ENCODE measurements around the gene ALOX5AP.

- TF ChIP-seq, protein P1, sequence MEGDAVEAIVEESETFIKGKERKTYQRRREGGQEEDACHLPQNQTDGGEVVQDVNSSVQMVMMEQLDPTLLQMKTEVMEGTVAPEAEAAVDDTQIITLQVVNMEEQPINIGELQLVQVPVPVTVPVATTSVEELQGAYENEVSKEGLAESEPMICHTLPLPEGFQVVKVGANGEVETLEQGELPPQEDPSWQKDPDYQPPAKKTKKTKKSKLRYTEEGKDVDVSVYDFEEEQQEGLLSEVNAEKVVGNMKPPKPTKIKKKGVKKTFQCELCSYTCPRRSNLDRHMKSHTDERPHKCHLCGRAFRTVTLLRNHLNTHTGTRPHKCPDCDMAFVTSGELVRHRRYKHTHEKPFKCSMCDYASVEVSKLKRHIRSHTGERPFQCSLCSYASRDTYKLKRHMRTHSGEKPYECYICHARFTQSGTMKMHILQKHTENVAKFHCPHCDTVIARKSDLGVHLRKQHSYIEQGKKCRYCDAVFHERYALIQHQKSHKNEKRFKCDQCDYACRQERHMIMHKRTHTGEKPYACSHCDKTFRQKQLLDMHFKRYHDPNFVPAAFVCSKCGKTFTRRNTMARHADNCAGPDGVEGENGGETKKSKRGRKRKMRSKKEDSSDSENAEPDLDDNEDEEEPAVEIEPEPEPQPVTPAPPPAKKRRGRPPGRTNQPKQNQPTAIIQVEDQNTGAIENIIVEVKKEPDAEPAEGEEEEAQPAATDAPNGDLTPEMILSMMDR (IDR thresholded peaks at IDR 0.05; ENCODE audit: low read length) = no peak
- TF ChIP-seq EZH2phosphoT487 (IDR thresholded peaks at IDR 0.05; ENCODE audit: low read length) (no peak), EZH2 (optimal IDR thresholded peaks at IDR 0.05; ENCODE audit: low read depth, low read length) (no peak)
Observed at GRCh38 chr13:30752201-30752797, 17.0 kb downstream of the ALOX5AP start.

Data from MM.1S (cell line).